ENCODE measurements around the gene TRPV3. TPM values are rescaled to one million over a fixed set of nuclear protein-coding genes. Genes with fewer than 3 reads are reported as not detected.
"Not testable (repeated sequence)": the region's sequence is repeated elsewhere in the genome, so short reads cannot be mapped to it uniquely, and the experiment has no call there.

TRPV3 gene
- polyA plus RNA-seq (ENCODE audit: insufficient read length in 4 of 4): 1 to 10 TPM in 3 of 4 donors, under 1 TPM in 1; 0.64 to 1.7 (median 1.3) TPM

GRCh38 chr17:3557768-3558583 lies at the start of gene TRPV3:
Gene TRPV3, minus strand, starts transcription at chr17:3557812. Its CDS starts 2,962 bp downstream, at chr17:3554850.
- DNase-seq (ENCODE audit: low read depth in 4 of 4, low spot score in 2 of 4): no peak

GRCh38 chr17:3603870-3604259 lies 46.3 kb upstream of the TRPV3 start:
- no peak for DNase-seq (ENCODE audit: low read depth in 4 of 4, low spot score in 2 of 4)

GRCh38 chr17:3603119-3603869 lies 45.7 kb upstream of the TRPV3 start:
- no peak for DNase-seq (ENCODE audit: low read depth in 4 of 4, low spot score in 2 of 4)

GRCh38 chr17:3602499-3602898 lies 44.9 kb upstream of the TRPV3 start:
- no peak for DNase-seq (ENCODE audit: low read depth in 4 of 4, low spot score in 2 of 4)

GRCh38 chr17:3600529-3601205 lies 43.1 kb upstream of the TRPV3 start:
- DNase-seq (ENCODE audit: low read depth in 4 of 4, low spot score in 2 of 4): no peak

- no peak for DNase-seq (ENCODE audit: low read depth in 4 of 4, low spot score in 2 of 4)
These were observed 40.5 kb upstream of the TRPV3 start for GRCh38 chr17:3598078-3598477.

- no peak for DNase-seq (ENCODE audit: low read depth in 4 of 4, low spot score in 2 of 4)
These were observed 39.3 kb upstream of the TRPV3 start for GRCh38 chr17:3596804-3597464.

GRCh38 chr17:3594976-3595375 lies 37.4 kb upstream of the TRPV3 start:
- no peak for DNase-seq (ENCODE audit: low read depth in 4 of 4, low spot score in 2 of 4)

- no peak for DNase-seq (ENCODE audit: low read depth in 4 of 4, low spot score in 2 of 4)
These were observed 36.6 kb upstream of the TRPV3 start for GRCh38 chr17:3594051-3594800.

- no peak for DNase-seq (ENCODE audit: low read depth in 4 of 4, low spot score in 2 of 4)
These were observed 35.8 kb upstream of the TRPV3 start for GRCh38 chr17:3593384-3593783.

GRCh38 chr17:3592216-3592860 lies 34.7 kb upstream of the TRPV3 start:
- DNase-seq (ENCODE audit: low read depth in 4 of 4, low spot score in 2 of 4): no peak

GRCh38 chr17:3590768-3591167 lies 33.2 kb upstream of the TRPV3 start:
- no peak for DNase-seq (ENCODE audit: low read depth in 4 of 4, low spot score in 2 of 4)

- DNase-seq (ENCODE audit: low read depth in 4 of 4, low spot score in 2 of 4): no peak
These were observed 32.6 kb upstream of the TRPV3 start for GRCh38 chr17:3590231-3590630.

- no peak for DNase-seq (ENCODE audit: low read depth in 4 of 4, low spot score in 2 of 4)
These were observed 32.2 kb upstream of the TRPV3 start for GRCh38 chr17:3589784-3590183.

- no peak for DNase-seq (ENCODE audit: low read depth in 4 of 4, low spot score in 2 of 4)
These were observed 28.2 kb upstream of the TRPV3 start for GRCh38 chr17:3585826-3586225.

GRCh38 chr17:3583456-3583855 lies 25.8 kb upstream of the TRPV3 start:
- no peak for DNase-seq (ENCODE audit: low read depth in 4 of 4, low spot score in 2 of 4)

- no peak for DNase-seq (ENCODE audit: low read depth in 4 of 4, low spot score in 2 of 4)
These were observed 25.3 kb upstream of the TRPV3 start for GRCh38 chr17:3582915-3583314.

- DNase-seq (ENCODE audit: low read depth in 4 of 4, low spot score in 2 of 4): not testable (repeated sequence)
These were observed 21.1 kb upstream of the TRPV3 start for GRCh38 chr17:3578667-3579066.

GRCh38 chr17:3576970-3577369 lies 19.4 kb upstream of the TRPV3 start:
- DNase-seq (ENCODE audit: low read depth in 4 of 4, low spot score in 2 of 4): no peak

- DNase-seq (ENCODE audit: low read depth in 4 of 4, low spot score in 2 of 4): no peak
These were observed 17.9 kb upstream of the TRPV3 start for GRCh38 chr17:3575511-3575910.

Measured in left renal cortex interstitium (tissue), 4 donors.